HG03354 (cell line): ENCODE results near the gene SPECC1.

Experiments
- ATAC-seq: cut with Tn5 transposase; IDR thresholded peaks from one replicate; pipeline ENCODE4 v1.9.1; 2021; ENCODE audit warnings: mild to moderate bottlenecking; ENCODE audit not compliant: unreplicated experiment, poor library complexity, severe bottlenecking

The SPECC1 gene

GRCh38 chr17:20116683-20117309 lies 107.6 kb downstream of the SPECC1 start:
- no peak for ATAC-seq

- ATAC-seq: no peak
These were observed 109.1 kb downstream of the SPECC1 start for GRCh38 chr17:20118280-20118679.

GRCh38 chr17:20120836-20121235 lies 111.7 kb downstream of the SPECC1 start:
- ATAC-seq: no peak

- ATAC-seq: no peak
These were observed 112.4 kb downstream of the SPECC1 start for GRCh38 chr17:20121359-20122253.

- no peak for ATAC-seq
These were observed 113.2 kb downstream of the SPECC1 start for GRCh38 chr17:20122254-20122879.

- no peak for ATAC-seq
These were observed 114.0 kb downstream of the SPECC1 start for GRCh38 chr17:20123209-20123608.

- no peak for ATAC-seq
These were observed 116.6 kb downstream of the SPECC1 start for GRCh38 chr17:20125724-20126123.

GRCh38 chr17:20127360-20128035 lies 118.3 kb downstream of the SPECC1 start:
- no peak for ATAC-seq

- no peak for ATAC-seq
These were observed 119.0 kb downstream of the SPECC1 start for GRCh38 chr17:20128036-20128667.

- ATAC-seq: no peak
These were observed 124.4 kb downstream of the SPECC1 start for GRCh38 chr17:20133517-20133916.

- ATAC-seq: no peak
These were observed 132.2 kb downstream of the SPECC1 start for GRCh38 chr17:20141198-20141972.

GRCh38 chr17:20142268-20142667 lies 133.1 kb downstream of the SPECC1 start:
- ATAC-seq: no peak

GRCh38 chr17:20143740-20144139 lies 134.6 kb downstream of the SPECC1 start:
- no peak for ATAC-seq

GRCh38 chr17:20145567-20145966 lies 136.4 kb downstream of the SPECC1 start:
- no peak for ATAC-seq

GRCh38 chr17:20149251-20149650 lies 140.1 kb downstream of the SPECC1 start:
- no peak for ATAC-seq

GRCh38 chr17:20151174-20151573 lies 142.0 kb downstream of the SPECC1 start:
- no peak for ATAC-seq

- no peak for ATAC-seq
These were observed 144.1 kb downstream of the SPECC1 start for GRCh38 chr17:20153231-20153630.

- ATAC-seq: no peak
These were observed 145.3 kb downstream of the SPECC1 start for GRCh38 chr17:20154286-20155000.
